ENCODE measurements around the gene SASS6. TPM values are rescaled to one million over a fixed set of nuclear protein-coding genes. Genes with fewer than 3 reads are reported as not detected.
"Not testable (repeated sequence)": the region's sequence is repeated elsewhere in the genome, so short reads cannot be mapped to it uniquely, and the experiment has no call there.

The SASS6 gene
- total and polyA plus RNA-seq, 5 donors from 2014 or later, result 1.3 to 3.2 (median 2.7) TPM

- no peaks in the 10 kb centered on the region for H3K9me3 ChIP-seq (ENCODE audit: control insufficient read depth in 2 of 2, low read length in 2 of 2)
- H3K36me3 ChIP-seq (ENCODE audit: control insufficient read depth, insufficient read depth, low read length), result peaks cover 73% of the 10 kb centered on the region
- Mint-ChIP-seq H3K27ac (no peak overlapping the region), H3K4me3 (no peak overlapping the region), H3K4me1 (peaks cover 16 to 40% (median 22%) of the 10 kb centered on the region in 4 donors), H3K9me3 (no peaks in the 10 kb centered on the region), H3K27me3 (no peaks in the 10 kb centered on the region), H3K36me3 (peaks cover 27% of the 10 kb centered on the region)
- DNase-seq (no peak), ATAC-seq (ENCODE audit: low read depth in 2 of 2) (no peak)
- H3K27ac ChIP-seq (ENCODE audit: insufficient read depth, low read length, poor library complexity, severe bottlenecking), result no peak overlapping the region
- H3K27me3 ChIP-seq (ENCODE audit: control insufficient read depth, insufficient read depth, low read length), result no peaks in the 10 kb centered on the region
- H3K4me3 ChIP-seq (ENCODE audit: low read depth, low read length), result no peak overlapping the region
- H3K4me1 ChIP-seq (ENCODE audit: control insufficient read depth, insufficient read depth, low read length, poor library complexity, severe bottlenecking), result peaks cover 3% of the 10 kb centered on the region
These were observed 71.0 kb downstream of the SASS6 start for GRCh38 chr1:100061681-100062080.

DNA sequence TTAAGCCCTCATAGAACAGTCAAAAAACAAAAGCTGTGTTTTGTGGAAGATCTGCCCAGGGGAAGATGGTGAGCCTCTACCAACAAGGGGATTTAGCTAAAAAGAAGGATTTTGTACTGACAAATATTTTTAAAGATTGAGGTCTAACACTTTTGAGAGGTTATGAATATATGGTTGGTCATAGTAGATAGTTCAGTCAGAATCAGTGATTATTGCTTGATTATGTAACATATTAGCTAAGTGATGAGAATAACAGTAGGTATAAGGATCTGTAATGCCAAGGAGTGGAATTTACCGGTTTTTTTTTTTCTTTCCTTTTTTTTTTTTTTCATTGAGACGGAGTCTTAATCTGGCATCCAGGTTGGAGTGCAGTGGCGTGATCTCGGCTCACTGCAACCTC, 79.0 kb downstream of the SASS6 start:
- ATAC-seq (ENCODE audit: low read depth in 2 of 2), result no peak
- H3K27me3 ChIP-seq (ENCODE audit: control insufficient read depth, insufficient read depth, low read length), result no peaks in the 10 kb centered on the region
- no peaks in the 10 kb centered on the region for H3K9me3 ChIP-seq (ENCODE audit: control insufficient read depth in 2 of 2, low read length in 2 of 2)
- H3K27ac ChIP-seq (ENCODE audit: insufficient read depth, low read length, poor library complexity, severe bottlenecking), result no peak overlapping the region
- H3K36me3 Mint-ChIP-seq, result peaks cover 16% of the 10 kb centered on the region
- peaks cover 30% of the 10 kb centered on the region for H3K36me3 ChIP-seq (ENCODE audit: control insufficient read depth, insufficient read depth, low read length)
- no peak overlapping the region for H3K4me3 Mint-ChIP-seq
- peaks cover 6% of the 10 kb centered on the region for H3K4me1 ChIP-seq (ENCODE audit: control insufficient read depth, insufficient read depth, low read length, poor library complexity, severe bottlenecking)
- H3K27ac Mint-ChIP-seq, result peak overlapping the region in 1 of 3 donors; percentile 14
- no peaks in the 10 kb centered on the region for H3K9me3 Mint-ChIP-seq
- H3K4me1 Mint-ChIP-seq, result peaks cover 34 to 54% (median 41%) of the 10 kb centered on the region in 4 donors
- H3K4me3 ChIP-seq (ENCODE audit: low read depth, low read length), result no peak overlapping the region
- no peak for DNase-seq
- H3K27me3 Mint-ChIP-seq, result no peaks in the 10 kb centered on the region

- no peaks in the 10 kb centered on the region for H3K9me3 ChIP-seq (ENCODE audit: control insufficient read depth in 2 of 2, low read length in 2 of 2)
- peaks cover 24% of the 10 kb centered on the region for H3K36me3 ChIP-seq (ENCODE audit: control insufficient read depth, insufficient read depth, low read length)
- Mint-ChIP-seq H3K36me3 (peaks cover 14% of the 10 kb centered on the region), H3K27ac (peak overlapping the region in 2 of 3 donors; percentile 14 to 62), H3K4me3 (no peak overlapping the region), H3K4me1 (peaks cover 40 to 60% (median 43%) of the 10 kb centered on the region in 4 donors), H3K27me3 (no peaks in the 10 kb centered on the region), H3K9me3 (no peaks in the 10 kb centered on the region)
- no peak for DNase-seq
- H3K27me3 ChIP-seq (ENCODE audit: control insufficient read depth, insufficient read depth, low read length), result no peaks in the 10 kb centered on the region
- no peak for ATAC-seq (ENCODE audit: low read depth in 2 of 2)
- H3K4me3 ChIP-seq (ENCODE audit: low read depth, low read length), result no peak overlapping the region
- H3K4me1 ChIP-seq (ENCODE audit: control insufficient read depth, insufficient read depth, low read length, poor library complexity, severe bottlenecking), result peaks cover 9% of the 10 kb centered on the region
- H3K27ac ChIP-seq (ENCODE audit: insufficient read depth, low read length, poor library complexity, severe bottlenecking), result no peak overlapping the region
These were observed 79.6 kb downstream of the SASS6 start for GRCh38 chr1:100053119-100053518.

- Mint-ChIP-seq H3K36me3 (peaks cover 14% of the 10 kb centered on the region), H3K9me3 (no peaks in the 10 kb centered on the region)
These were observed 80.8 kb downstream of the SASS6 start for GRCh38 chr1:100051893-100052292.

GRCh38 chr1:100051401-100051800, 81.3 kb downstream of the SASS6 start:
- peaks cover 22% of the 10 kb centered on the region for H3K4me1 ChIP-seq (ENCODE audit: control insufficient read depth, insufficient read depth, low read length, poor library complexity, severe bottlenecking)
- no peaks in the 10 kb centered on the region for H3K9me3 Mint-ChIP-seq
- peak overlapping the region in 1 of 3 donors; percentile 38 for H3K27ac Mint-ChIP-seq
- peaks cover 17% of the 10 kb centered on the region for H3K36me3 ChIP-seq (ENCODE audit: control insufficient read depth, insufficient read depth, low read length)
- H3K27me3 ChIP-seq (ENCODE audit: control insufficient read depth, insufficient read depth, low read length), result no peaks in the 10 kb centered on the region
- peaks cover 14% of the 10 kb centered on the region for H3K36me3 Mint-ChIP-seq
- H3K4me3 ChIP-seq (ENCODE audit: low read depth, low read length), result no peak overlapping the region
- ATAC-seq (ENCODE audit: low read depth in 2 of 2), result no peak
- H3K9me3 ChIP-seq (ENCODE audit: control insufficient read depth in 2 of 2, low read length in 2 of 2), result no peaks in the 10 kb centered on the region
- no peak for DNase-seq
- H3K27me3 Mint-ChIP-seq, result no peaks in the 10 kb centered on the region
- peaks cover 44 to 68% (median 52%) of the 10 kb centered on the region in 4 donors for H3K4me1 Mint-ChIP-seq
- H3K27ac ChIP-seq (ENCODE audit: insufficient read depth, low read length, poor library complexity, severe bottlenecking), result no peak overlapping the region
- H3K4me3 Mint-ChIP-seq, result no peak overlapping the region

More at GRCh38 chr1:100051893-100052292, 80.8 kb downstream of the SASS6 start:
- Mint-ChIP-seq H3K27me3 (no peaks in the 10 kb centered on the region), H3K4me1 (peaks cover 39 to 66% (median 49%) of the 10 kb centered on the region in 4 donors), H3K4me3 (no peak overlapping the region), H3K27ac (peak overlapping the region in 1 of 3 donors; percentile 38)
- no peaks in the 10 kb centered on the region for H3K9me3 ChIP-seq (ENCODE audit: control insufficient read depth in 2 of 2, low read length in 2 of 2)
- ATAC-seq (ENCODE audit: low read depth in 2 of 2), result no peak
- H3K4me1 ChIP-seq (ENCODE audit: control insufficient read depth, insufficient read depth, low read length, poor library complexity, severe bottlenecking), result peaks cover 17% of the 10 kb centered on the region
- H3K36me3 ChIP-seq (ENCODE audit: control insufficient read depth, insufficient read depth, low read length), result peaks cover 17% of the 10 kb centered on the region
- no peaks in the 10 kb centered on the region for H3K27me3 ChIP-seq (ENCODE audit: control insufficient read depth, insufficient read depth, low read length)
- DNase-seq, result no peak
- H3K4me3 ChIP-seq (ENCODE audit: low read depth, low read length), result no peak overlapping the region
- H3K27ac ChIP-seq (ENCODE audit: insufficient read depth, low read length, poor library complexity, severe bottlenecking), result no peak overlapping the region

GRCh38 chr1:100050139-100050538, 82.6 kb downstream of the SASS6 start:
- Mint-ChIP-seq H3K27ac (peak overlapping the region in 2 of 3 donors; percentile 75 to 76), H3K9me3 (no peaks in the 10 kb centered on the region), H3K36me3 (peaks cover 15% of the 10 kb centered on the region), H3K27me3 (no peaks in the 10 kb centered on the region), H3K4me1 (peaks cover 41 to 75% (median 57%) of the 10 kb centered on the region in 4 donors), H3K4me3 (peak overlapping the region in 2 of 4 donors; percentile 7 to 17)
- Histone ChIP-seq H3K4me3 (ENCODE audit: low read depth, low read length) (no peak overlapping the region), H3K27ac (ENCODE audit: insufficient read depth, low read length, poor library complexity, severe bottlenecking) (no peak overlapping the region), H3K27me3 (ENCODE audit: control insufficient read depth, insufficient read depth, low read length) (no peaks in the 10 kb centered on the region), H3K9me3 (ENCODE audit: control insufficient read depth in 2 of 2, low read length in 2 of 2) (no peaks in the 10 kb centered on the region), H3K4me1 (ENCODE audit: control insufficient read depth, insufficient read depth, low read length, poor library complexity, severe bottlenecking) (peaks cover 27% of the 10 kb centered on the region), H3K36me3 (ENCODE audit: control insufficient read depth, insufficient read depth, low read length) (peaks cover 17% of the 10 kb centered on the region)
- DNase-seq, result peak in 1 of 3 donors; percentile 59
- no peak for ATAC-seq (ENCODE audit: low read depth in 2 of 2)

- Histone ChIP-seq H3K4me3 (ENCODE audit: low read depth, low read length) (peak overlapping the region; percentile 72), H3K27ac (ENCODE audit: insufficient read depth, low read length, poor library complexity, severe bottlenecking) (peak overlapping the region; percentile 76), H3K4me1 (ENCODE audit: control insufficient read depth, insufficient read depth, low read length, poor library complexity, severe bottlenecking) (peaks cover 32% of the 10 kb centered on the region), H3K36me3 (ENCODE audit: control insufficient read depth, insufficient read depth, low read length) (peaks cover 11% of the 10 kb centered on the region)
- not testable (repeated sequence) for H3K27me3 ChIP-seq (ENCODE audit: control insufficient read depth, insufficient read depth, low read length); H3K9me3 ChIP-seq (ENCODE audit: control insufficient read depth in 2 of 2, low read length in 2 of 2); ATAC-seq (ENCODE audit: low read depth in 2 of 2); H3K27me3 Mint-ChIP-seq; H3K9me3 Mint-ChIP-seq; DNase-seq
- Mint-ChIP-seq H3K36me3 (peaks cover 24% of the 10 kb centered on the region), H3K27ac (peak overlapping the region; percentile 79 to 82 (median 81)), H3K4me3 (peak overlapping the region; percentile 75 to 84 (median 81)), H3K4me1 (peaks cover 43 to 87% (median 72%) of the 10 kb centered on the region in 4 donors)
These were observed 85.5 kb downstream of the SASS6 start for GRCh38 chr1:100047235-100047708.

GRCh38 chr1:100045206-100045605, 87.5 kb downstream of the SASS6 start:
- Histone ChIP-seq H3K27me3 (ENCODE audit: control insufficient read depth, insufficient read depth, low read length) (no peaks in the 10 kb centered on the region), H3K4me1 (ENCODE audit: control insufficient read depth, insufficient read depth, low read length, poor library complexity, severe bottlenecking) (peaks cover 45% of the 10 kb centered on the region), H3K4me3 (ENCODE audit: low read depth, low read length) (no peak overlapping the region), H3K27ac (ENCODE audit: insufficient read depth, low read length, poor library complexity, severe bottlenecking) (no peak overlapping the region), H3K36me3 (ENCODE audit: control insufficient read depth, insufficient read depth, low read length) (no peaks in the 10 kb centered on the region), H3K9me3 (ENCODE audit: control insufficient read depth in 2 of 2, low read length in 2 of 2) (no peaks in the 10 kb centered on the region)
- Mint-ChIP-seq H3K4me3 (peak overlapping the region in 3 of 4 donors; percentile 14 to 65 (median 33)), H3K27me3 (no peaks in the 10 kb centered on the region), H3K9me3 (peaks cover 0 to 1% (median 0%) of the 10 kb centered on the region in 7 donors), H3K27ac (peak overlapping the region in 1 of 3 donors; percentile 17), H3K4me1 (peaks cover 43 to 94% (median 75%) of the 10 kb centered on the region in 4 donors), H3K36me3 (peaks cover 19% of the 10 kb centered on the region)
- DNase-seq (no peak), ATAC-seq (ENCODE audit: low read depth in 2 of 2) (no peak)
